GM23338 (cell line): ENCODE results near the gene GFOD1.

Experiments used
- CREB1 ChIP-seq: fragments of 250-450 bp; sonication (Bioruptor Pico); IDR thresholded peaks from 2 replicates; pipeline ENCODE4 v1.5.0; 2020; ENCODE audit warnings: low read depth, mild to moderate bottlenecking, moderate library complexity
- ETS1 ChIP-seq: IDR thresholded peaks from 2 replicates; pipeline ENCODE4 v1.6.1; 2016; ENCODE audit warnings: antibody characterized with exemption
- EZH2 ChIP-seq: fragments of 200-600 bp; sonication (generic); IDR thresholded peaks from one replicate; pipeline ENCODE4 v1.8.0; 2017; ENCODE audit warnings: antibody characterized with exemption, mild to moderate bottlenecking, low read depth; ENCODE audit not compliant: unreplicated experiment
- EZH2phosphoT487 ChIP-seq: fragments of 200-600 bp; sonication (generic); IDR thresholded peaks from one replicate; pipeline ENCODE4 v1.8.1; 2018; ENCODE audit warnings: antibody characterized with exemption; ENCODE audit not compliant: unreplicated experiment
- JUNB ChIP-seq: IDR thresholded peaks from one replicate; pipeline ENCODE4 v1.6.1; 2016; ENCODE audit warnings: antibody characterized with exemption; ENCODE audit not compliant: unreplicated experiment
- NANOG ChIP-seq: IDR thresholded peaks from 2 replicates; pipeline ENCODE4 v1.6.1; 2016; ENCODE audit warnings: antibody characterized with exemption, borderline replicate concordance
- POLR2AphosphoS5 ChIP-seq: IDR thresholded peaks from 2 replicates; pipeline ENCODE4 v1.6.1; 2016; ENCODE audit warnings: antibody characterized with exemption, low read depth
- REST ChIP-seq: IDR thresholded peaks from one replicate; pipeline ENCODE4 v1.6.1; 2018; ENCODE audit warnings: antibody characterized with exemption; ENCODE audit not compliant: unreplicated experiment
- STAT1 ChIP-seq: IDR thresholded peaks from one replicate; pipeline ENCODE4 v1.6.1; 2016; ENCODE audit warnings: antibody characterized with exemption; ENCODE audit not compliant: unreplicated experiment
- ZNF114 ChIP-seq: fragments of 250-450 bp; sonication (Bioruptor Pico); IDR thresholded peaks from 2 replicates; pipeline ENCODE4 v1.5.0; 2020; ENCODE audit warnings: mild to moderate bottlenecking, moderate library complexity
- ZNF331 ChIP-seq: fragments of 250-450 bp; sonication (Bioruptor Pico); IDR thresholded peaks from 2 replicates; pipeline ENCODE4 v1.5.0; 2020; ENCODE audit warnings: low read depth, mild to moderate bottlenecking, moderate library complexity
- ZNF462 ChIP-seq: fragments of 250-450 bp; sonication (Bioruptor Pico); IDR thresholded peaks from 2 replicates; pipeline ENCODE4 v1.5.0; 2020; ENCODE audit warnings: mild to moderate bottlenecking, moderate library complexity
- TF ChIP-seq, protein P1 (sequence below), 2 experiments: fragments of 200-600 bp in 1 of 2; sonication (generic) in 1 of 2; conservative IDR thresholded peaks; 2 replicates each; pipeline versions ENCODE4 v1.5.1 to v1.6.1; 2016 to 2017; ENCODE audit warnings: antibody characterized with exemption in 2 of 2, low read depth in 2 of 2, mild to moderate bottlenecking in 2 of 2, moderate library complexity in 1 of 2

DNA sequence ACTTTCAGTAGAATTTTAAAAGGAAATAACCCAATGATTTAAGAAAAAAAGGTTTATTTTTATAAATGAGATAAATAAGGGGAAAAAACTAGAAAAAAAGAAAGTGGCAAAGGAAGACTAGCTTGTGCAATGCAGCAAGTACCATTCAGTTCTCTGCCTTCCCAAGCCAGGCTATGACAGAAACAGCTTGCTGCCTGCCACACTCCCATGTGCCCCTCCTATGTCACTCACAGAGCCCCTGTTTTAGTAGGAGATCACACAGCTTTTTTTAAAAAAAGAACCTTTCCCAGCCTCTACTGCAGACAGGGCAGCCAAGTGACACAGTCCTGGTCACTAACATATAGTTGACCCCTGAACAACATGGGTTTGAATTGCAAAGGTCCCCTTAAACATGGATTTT, 172.6 kb downstream of the GFOD1 start:
- TF ChIP-seq ZNF114 (CRISPR knock-in tag) = no peak
- TF ChIP-seq REST = no peak
- no peak for TF ChIP-seq CREB1 (CRISPR knock-in tag)
- TF ChIP-seq, protein P1, sequence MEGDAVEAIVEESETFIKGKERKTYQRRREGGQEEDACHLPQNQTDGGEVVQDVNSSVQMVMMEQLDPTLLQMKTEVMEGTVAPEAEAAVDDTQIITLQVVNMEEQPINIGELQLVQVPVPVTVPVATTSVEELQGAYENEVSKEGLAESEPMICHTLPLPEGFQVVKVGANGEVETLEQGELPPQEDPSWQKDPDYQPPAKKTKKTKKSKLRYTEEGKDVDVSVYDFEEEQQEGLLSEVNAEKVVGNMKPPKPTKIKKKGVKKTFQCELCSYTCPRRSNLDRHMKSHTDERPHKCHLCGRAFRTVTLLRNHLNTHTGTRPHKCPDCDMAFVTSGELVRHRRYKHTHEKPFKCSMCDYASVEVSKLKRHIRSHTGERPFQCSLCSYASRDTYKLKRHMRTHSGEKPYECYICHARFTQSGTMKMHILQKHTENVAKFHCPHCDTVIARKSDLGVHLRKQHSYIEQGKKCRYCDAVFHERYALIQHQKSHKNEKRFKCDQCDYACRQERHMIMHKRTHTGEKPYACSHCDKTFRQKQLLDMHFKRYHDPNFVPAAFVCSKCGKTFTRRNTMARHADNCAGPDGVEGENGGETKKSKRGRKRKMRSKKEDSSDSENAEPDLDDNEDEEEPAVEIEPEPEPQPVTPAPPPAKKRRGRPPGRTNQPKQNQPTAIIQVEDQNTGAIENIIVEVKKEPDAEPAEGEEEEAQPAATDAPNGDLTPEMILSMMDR (conservative IDR thresholded peaks at IDR 0.05; ENCODE audit: low read depth in 2 of 2) = no peak
- no peak for TF ChIP-seq JUNB
- no peak for TF ChIP-seq EZH2phosphoT487
- TF ChIP-seq EZH2 = no peak
- no peak for TF ChIP-seq POLR2AphosphoS5
- no peak for TF ChIP-seq ZNF331 (CRISPR knock-in tag)
- no peak for TF ChIP-seq ETS1
- TF ChIP-seq NANOG = no peak
- TF ChIP-seq STAT1 = no peak
- no peak for TF ChIP-seq ZNF462 (CRISPR knock-in tag)
